Epidermal melanocyte (primary cell): ENCODE results near the gene NXPE4.
"Not testable (repeated sequence)": the region's sequence is repeated elsewhere in the genome, so short reads cannot be mapped to it uniquely, and the experiment has no call there.

Experiments
- DNase-seq: peaks from one replicate; pipeline ENCODE4 v3.0.0; 2011; ENCODE audit warnings: low spot score; ENCODE audit not compliant: insufficient read length

Gene NXPE4

DNA sequence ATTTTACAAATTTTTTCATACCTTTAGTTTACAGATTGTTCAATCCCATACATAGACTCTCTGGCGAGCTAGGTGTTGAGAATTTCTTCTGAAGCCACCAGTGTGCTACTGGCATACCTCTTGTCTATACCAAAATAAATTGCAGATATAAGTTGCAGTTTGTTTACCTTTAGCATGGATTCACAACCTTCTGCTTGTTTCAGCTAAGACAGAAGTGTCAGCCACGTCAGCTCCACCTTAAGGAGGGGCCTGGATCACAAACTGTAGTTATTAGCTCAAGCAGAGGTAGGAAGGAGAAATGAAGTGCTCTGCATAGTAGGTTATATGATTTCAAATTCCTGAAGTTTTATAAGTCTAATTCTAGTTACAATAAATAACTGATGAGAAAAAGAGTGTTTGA lies at the start of gene NXPE4:
Gene NXPE4 (minus strand): TSS at position 216 of the 400 bp plus-strand sequence. CDS start 1,027 bp downstream, outside the sequence.
- no peak for DNase-seq

- DNase-seq: not testable (repeated sequence)
Measured at GRCh38 chr11:114639440-114639839, 43.9 kb upstream of the NXPE4 start.

GRCh38 chr11:114631445-114631965 lies 35.9 kb upstream of the NXPE4 start:
- not testable (repeated sequence) for DNase-seq

- DNase-seq: no peak
Measured at GRCh38 chr11:114625294-114625693, 29.7 kb upstream of the NXPE4 start.

DNA sequence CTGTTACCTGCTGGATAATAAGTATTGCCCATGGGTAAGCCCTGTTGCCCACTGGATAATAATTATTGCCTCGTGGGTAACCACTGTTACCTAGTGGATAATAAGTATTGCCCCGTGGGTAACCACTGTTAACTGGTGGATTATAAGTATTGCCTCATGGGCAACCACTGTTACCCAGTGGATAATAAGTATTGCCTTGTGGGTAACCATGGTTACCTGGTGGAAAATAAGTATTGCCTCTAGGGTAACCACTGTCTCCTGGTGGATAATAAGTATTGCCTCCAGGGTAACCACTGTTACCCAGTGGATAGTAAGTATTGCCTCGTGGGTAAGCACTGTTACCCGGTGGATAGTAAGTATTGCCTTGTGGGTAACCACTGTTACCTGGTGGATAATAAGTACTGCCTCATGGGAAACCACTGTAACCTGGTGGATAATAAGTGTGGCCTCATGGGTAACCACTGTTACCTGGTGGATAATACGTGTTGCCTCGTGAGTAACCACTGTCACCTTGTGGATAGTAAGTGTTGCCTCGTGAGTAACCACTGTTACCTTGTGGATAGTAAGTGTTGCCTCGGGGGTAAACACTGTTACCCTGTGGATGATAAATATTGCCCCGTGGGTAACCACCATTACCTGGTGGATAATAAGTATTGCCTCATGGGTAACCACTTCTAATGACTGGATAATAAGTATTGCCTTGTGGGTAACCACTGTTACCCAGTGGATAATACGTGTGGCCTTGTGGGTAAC lies 29.0 kb upstream of the NXPE4 start:
- DNase-seq: no peak

- no peak for DNase-seq
Measured at GRCh38 chr11:114623720-114624119, 28.1 kb upstream of the NXPE4 start.

- no peak for DNase-seq
Measured at GRCh38 chr11:114622858-114623257, 27.3 kb upstream of the NXPE4 start.

DNA sequence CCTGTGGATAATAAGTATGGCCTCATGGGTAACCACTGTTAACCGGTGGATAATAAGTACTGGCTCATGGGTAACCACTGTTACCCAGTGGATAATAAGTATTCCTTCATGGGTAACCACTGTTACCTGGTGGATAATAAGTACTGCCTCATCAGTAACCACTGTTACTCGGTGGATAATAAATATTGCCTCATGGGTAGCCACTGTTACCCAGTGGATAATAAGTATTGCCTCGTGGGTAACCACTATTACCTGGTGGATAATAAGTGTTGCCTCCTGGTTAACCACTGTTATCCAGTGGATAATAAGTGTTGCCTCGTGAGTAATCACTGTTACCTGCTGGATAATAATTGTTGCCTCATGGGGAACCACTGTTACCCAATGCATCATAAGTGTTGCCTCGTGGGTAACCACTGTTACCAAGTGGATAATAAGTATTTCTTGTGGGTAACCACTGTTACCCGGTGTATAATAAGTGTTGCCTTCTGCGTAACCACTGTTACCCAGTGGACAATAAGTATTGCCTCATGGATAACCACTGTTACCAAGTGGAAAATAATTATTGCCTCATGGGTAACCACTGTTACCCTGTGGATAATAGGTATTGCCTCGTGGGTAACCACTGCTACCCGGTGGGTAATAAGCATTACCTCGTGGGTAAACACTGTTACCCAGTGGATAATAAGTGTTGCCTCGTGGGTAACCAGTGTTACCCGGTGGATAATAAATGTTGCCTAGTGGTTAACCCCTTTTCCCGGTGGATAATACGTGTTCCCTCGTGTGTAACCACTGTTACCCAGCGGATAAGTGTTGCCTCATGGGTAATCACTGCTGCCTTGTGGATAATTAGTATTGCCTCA lies 26.6 kb upstream of the NXPE4 start:
- no peak for DNase-seq

DNA sequence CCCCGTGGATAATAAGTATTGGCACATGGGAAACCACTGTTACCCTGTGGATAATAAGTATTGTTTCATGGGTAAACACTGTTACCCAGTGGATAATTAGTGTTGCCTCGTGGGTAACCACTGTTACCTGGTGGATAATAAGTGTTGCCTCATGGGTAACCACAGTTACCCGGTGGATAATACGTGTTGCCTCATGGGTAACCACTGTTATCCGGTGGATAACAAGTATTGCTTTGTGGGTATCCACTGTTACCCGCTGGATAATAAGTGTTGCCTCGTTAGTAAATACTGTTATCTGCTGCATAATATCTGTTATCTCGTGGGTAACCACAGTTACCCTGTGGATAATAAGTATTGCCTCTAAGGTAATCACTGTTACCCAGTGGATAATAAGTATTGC lies 25.5 kb upstream of the NXPE4 start:
- DNase-seq: no peak

DNA sequence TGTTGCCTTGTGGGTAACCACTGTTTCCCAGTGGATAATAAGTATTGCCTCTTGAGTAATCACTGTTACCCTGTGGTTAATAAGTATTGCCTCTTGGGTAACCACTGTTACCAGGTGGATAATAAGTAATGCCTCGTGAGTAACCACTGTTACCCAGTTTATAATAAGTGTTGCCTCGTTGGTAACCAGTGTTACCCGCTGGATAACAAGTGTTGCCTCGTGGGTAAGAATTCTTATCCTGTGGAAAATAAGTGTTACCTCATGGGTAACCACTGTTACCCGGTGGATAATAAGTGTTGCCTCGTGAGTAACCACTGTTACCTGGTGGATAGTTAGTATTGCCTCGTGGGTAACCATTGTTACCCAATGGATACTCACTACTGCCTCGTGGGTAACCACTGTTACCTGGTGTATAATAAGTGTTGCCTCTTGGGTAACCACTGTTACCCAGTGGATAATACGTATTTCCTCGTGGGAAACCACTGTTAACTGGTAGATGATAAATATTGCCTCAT lies 24.1 kb upstream of the NXPE4 start:
- DNase-seq: no peak

DNA sequence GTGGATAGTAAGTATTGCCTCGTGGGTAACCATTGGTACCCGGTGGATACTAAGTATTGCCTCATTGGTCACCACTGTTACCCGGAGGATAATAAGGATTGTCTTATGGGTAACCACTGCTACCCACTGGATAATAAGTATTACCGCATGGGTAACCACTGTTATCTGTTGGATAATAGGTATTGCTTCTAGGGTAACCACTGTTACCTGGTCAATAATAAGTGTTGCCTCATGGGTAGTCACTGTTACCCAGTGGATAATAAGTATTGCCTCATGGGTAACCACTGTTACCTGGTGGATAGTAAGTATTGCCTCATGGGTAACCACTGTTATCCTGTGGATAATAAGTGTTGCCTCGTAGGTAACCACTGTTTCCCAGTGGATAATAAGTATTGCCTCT lies 22.6 kb upstream of the NXPE4 start:
- no peak for DNase-seq

GRCh38 chr11:114617157-114618124 lies 21.9 kb upstream of the NXPE4 start:
- DNase-seq: no peak

DNA sequence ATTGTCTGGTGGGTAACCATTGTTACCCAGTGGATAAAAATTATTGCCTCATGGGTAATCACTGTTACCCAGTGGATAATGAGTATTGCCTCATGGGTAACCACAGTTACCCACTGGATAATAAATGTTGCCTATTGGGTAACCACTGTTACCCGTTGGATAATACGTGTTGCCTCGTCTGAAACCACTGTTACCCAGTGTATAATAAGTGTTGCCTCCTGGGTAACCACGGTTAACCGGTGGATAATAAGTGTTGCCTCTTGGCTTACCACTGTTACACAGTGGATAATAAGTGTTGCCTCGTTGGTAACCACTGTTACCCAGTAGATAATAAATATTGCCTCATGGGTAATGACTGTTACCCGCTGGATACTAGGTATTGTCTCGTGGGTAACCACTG lies 20.9 kb upstream of the NXPE4 start:
- DNase-seq: no peak

- DNase-seq: no peak
Measured at GRCh38 chr11:114615448-114616361, 20.1 kb upstream of the NXPE4 start.

GRCh38 chr11:114614127-114614720 lies 18.6 kb upstream of the NXPE4 start:
- DNase-seq: no peak

DNA sequence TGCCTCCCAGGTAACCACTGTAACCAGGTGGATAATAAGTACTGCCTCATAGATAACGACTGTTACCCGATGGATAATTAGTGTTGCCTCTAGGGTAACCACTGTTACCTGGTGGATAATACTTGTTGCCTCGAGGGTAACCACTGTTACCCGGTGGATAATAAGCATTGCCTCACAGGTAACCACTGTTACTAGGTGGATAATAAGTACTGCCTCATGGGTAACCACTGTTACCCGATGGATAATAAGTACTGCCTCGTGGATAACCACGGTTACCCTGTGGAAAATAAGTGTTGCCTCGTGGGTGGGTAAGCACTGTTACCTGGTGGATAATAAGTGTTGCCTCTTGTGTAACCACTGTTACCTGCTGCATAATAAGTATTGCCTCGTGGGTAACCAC lies 17.5 kb upstream of the NXPE4 start:
- not testable (repeated sequence) for DNase-seq

DNA sequence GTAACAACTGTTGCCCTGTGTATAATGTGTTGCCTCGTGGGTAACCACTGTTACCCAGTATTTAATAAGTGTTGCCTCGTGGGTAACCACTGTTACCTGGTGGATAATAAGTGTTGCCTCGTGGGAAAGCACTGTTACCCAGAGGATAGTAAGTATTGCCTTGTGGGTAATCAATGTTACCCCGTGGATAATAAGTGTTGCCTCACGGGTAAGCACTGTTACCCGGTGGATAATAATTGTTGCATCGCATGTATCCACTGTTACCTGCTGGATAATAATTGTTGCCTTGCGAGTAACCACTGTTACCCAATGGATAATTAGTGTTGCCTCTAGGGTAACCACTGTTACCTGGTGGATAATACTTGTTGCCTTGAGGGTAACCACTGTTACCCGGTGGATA lies 17.1 kb upstream of the NXPE4 start:
- DNase-seq: no peak

DNA sequence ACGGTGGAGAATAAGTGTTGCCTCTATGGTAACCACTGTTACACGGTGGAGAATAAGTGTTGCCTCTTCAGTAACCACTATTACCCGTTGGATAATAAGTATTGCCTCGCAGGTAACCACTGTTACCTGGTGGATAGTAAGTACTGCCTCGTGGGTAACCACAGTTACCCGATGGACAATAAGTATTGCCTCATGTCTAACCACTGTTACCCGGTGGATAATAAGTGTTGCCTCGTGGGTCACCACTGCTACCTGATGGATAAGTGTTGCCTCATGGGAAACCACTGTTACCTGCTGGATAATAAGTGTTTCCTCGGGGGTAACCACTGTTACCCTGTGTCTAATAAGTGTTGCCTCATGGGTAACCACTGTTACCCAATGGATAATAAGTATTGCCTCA lies 16.6 kb upstream of the NXPE4 start:
- not testable (repeated sequence) for DNase-seq
